Heart right ventricle (tissue), 16 donors: ENCODE results near the gene CACNA2D1. TPM values are rescaled to one million over a fixed set of nuclear protein-coding genes. Genes with fewer than 3 reads are reported as not detected.

ENCODE experiments used
- ATAC-seq, 8 donors: fragments of 200-7000 bp; cut with Tn5 transposase; one replicate each; pipeline ENCODE4 v1.9.1; 2020; ENCODE audit warnings: mild to moderate bottlenecking in 8 of 8, moderate library complexity in 8 of 8, moderate number of reproducible peaks in 1 of 8
- DNase-seq, 2 donors: peaks; one replicate each; pipeline ENCODE4 v3.0.0-alpha.2; 2020
- H3K27ac ChIP-seq, 10 donors: fragments of 200-600 bp; sonication (generic) in 2 of 10; one replicate each; pipeline versions ENCODE4 v1.5.0 to v1.8.0; 2020 to 2022; ENCODE audit warnings: mild to moderate bottlenecking in 3 of 10
- H3K27me3 ChIP-seq, 7 donors: fragments of 200-600 bp; one replicate each; pipeline ENCODE4 v1.8.0; 2021 to 2022; ENCODE audit warnings: mild to moderate bottlenecking in 2 of 7
- H3K36me3 ChIP-seq, 9 donors: fragments of 200-600 bp; sonication (generic) in 1 of 9; one replicate each; pipeline versions ENCODE4 v1.5.0 to v1.8.0; 2020 to 2022; ENCODE audit warnings: mild to moderate bottlenecking in 2 of 9
- H3K4me1 ChIP-seq, 9 donors: fragments of 200-600 bp; sonication (generic) in 1 of 9; one replicate each; pipeline versions ENCODE4 v1.5.0 to v1.8.0; 2020 to 2022; ENCODE audit warnings: mild to moderate bottlenecking in 4 of 9
- H3K4me3 ChIP-seq, 10 donors: fragments of 200-600 bp; sonication (generic) in 2 of 10; one replicate each; pipeline versions ENCODE4 v1.5.0 to v1.8.0; 2020 to 2022; ENCODE audit warnings: mild to moderate bottlenecking in 7 of 10, moderate library complexity in 2 of 10
- H3K9me3 ChIP-seq, 11 donors: fragments of 200-600 bp in 10 of 11; sonication (generic) in 2 of 11; one replicate each; pipeline versions ENCODE4 v1.5.0 to v1.8.0; 2013 to 2022; ENCODE audit warnings: mild to moderate bottlenecking in 2 of 11, control low read depth in 1 of 11, moderate library complexity in 1 of 11
- WGBS, 2 donors: extraction: QIAGEN DNeasy Blood & Tissue Kit; methylation state at CpG; one replicate each; pipeline ENCODE4 v1.1.7; 2013; ENCODE audit warnings: inconsistent platforms in 1 of 2; 5-methylcytosine and 5-hydroxymethylcytosine counted together
- intact Hi-C, 10 donors: fragments of 100-400 bp; cut with DNase I; formaldehyde crosslinking; loops; one replicate each; pipeline versions ENCODE4 v1.11.1 to v1.14.2; 2022
- polyA plus RNA-seq, 2 donors: library from polyadenylated mRNA; stranded (reverse); fragments of 200-250 nt; gene quantifications; one replicate each; pipeline ENCODE4 v1.2.3, GENCODE V29; 2013
- total RNA-seq, 10 donors: library from RNA; stranded (reverse); fragmentation: NEBNext Ultra II Directional in 3 of 10; extraction: Animal tissue kit (Norgen Biotek cat#: 25700) in 3 of 10; gene quantifications; one replicate each; pipeline versions ENCODE4 v1.2.1 to v1.2.4, GENCODE V29; 2021 to 2023
- TF ChIP-seq, protein P1 (sequence below), 9 donors: fragments of 200-600 bp; sonication (generic) in 2 of 9; IDR thresholded peaks; one replicate each; pipeline versions ENCODE4 v1.5.0 to v1.8.0; 2021 to 2022; ENCODE audit warnings: antibody characterized with exemption in 9 of 9, mild to moderate bottlenecking in 5 of 9, moderate library complexity in 1 of 9
- donor health status: Arrhythmogenic right ventricular cardiomyopathy.
- donor health status: ischemic (EF 13 %, LVEDD 7.1; RV severe dilation, severe dysfunction).
- donor health status: healthy with polysubstance abuse.
- donor health status: DM: no; HTN: yes; CAD: no.
- donor health status: DM: no; HTN: no; CAD: no.
- donor health status: ischemic (EF 25% LVEDD 6.9; RV normal size, moderate dysfunction).
- donor health status: ischemic (EF 25% LVEDD 5.7; RV mildly dilated, moderate dysfunction).
- donor health status: healthy.
- donor health status: DM: yes; HTN: yes; CAD: no.
- donor health status: Ischemic cardiomyopathy.
- donor health status: ischemic (EF 35%, LVEDD 5.7; RV mildly dilated, moderate dysfunction).
- donor health status: nonischemic (EF 11% LVEDD 7.7; RV severe dilation, severe dysfunction).
- donor health status: DM: yes; HTN: yes; CAD: no.
- donor health status: PGD.
- donor health status: ischemic (EF 29% LVEDD 5.4; RV normal size, mild dysfunction).
- donor health status: nonischemic (EF 23%, LVEDD 6.1; RV moderate dilation, normal function).

Gene CACNA2D1
- total and polyA plus RNA-seq, 12 donors = 7.0 to 131 (median 69.3) TPM

DNA sequence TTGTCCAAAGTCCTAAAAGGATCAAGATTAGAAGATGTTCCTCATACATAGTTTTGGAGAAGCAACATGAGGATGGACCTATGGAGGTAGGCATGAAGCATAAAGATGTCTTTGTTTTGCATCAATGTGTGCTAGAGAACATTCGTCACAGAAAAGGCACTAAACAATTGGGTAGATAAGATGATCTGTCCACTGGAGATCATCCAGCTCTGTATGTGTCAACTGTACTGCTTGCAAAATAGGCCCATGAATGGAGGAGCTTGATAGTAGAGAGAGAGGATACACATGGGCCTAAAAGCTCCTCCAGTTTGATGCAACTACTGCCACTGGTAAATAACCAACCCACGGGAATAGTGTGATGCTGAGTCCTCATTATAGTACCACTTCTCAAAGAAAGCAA is 387.3 kb downstream of the CACNA2D1 start:
- Histone ChIP-seq H3K27me3 (no peaks in the 10 kb centered on the region), H3K9me3 (no peaks in the 10 kb centered on the region), H3K27ac (no peak overlapping the region), H3K4me3 (no peak overlapping the region), H3K36me3 (peaks cover 0 to 29% (median 0%) of the 10 kb centered on the region in 9 donors), H3K4me1 (peaks cover 0 to 9% (median 0%) of the 10 kb centered on the region in 9 donors)
- ATAC-seq = no peak
- TF ChIP-seq, protein P1, sequence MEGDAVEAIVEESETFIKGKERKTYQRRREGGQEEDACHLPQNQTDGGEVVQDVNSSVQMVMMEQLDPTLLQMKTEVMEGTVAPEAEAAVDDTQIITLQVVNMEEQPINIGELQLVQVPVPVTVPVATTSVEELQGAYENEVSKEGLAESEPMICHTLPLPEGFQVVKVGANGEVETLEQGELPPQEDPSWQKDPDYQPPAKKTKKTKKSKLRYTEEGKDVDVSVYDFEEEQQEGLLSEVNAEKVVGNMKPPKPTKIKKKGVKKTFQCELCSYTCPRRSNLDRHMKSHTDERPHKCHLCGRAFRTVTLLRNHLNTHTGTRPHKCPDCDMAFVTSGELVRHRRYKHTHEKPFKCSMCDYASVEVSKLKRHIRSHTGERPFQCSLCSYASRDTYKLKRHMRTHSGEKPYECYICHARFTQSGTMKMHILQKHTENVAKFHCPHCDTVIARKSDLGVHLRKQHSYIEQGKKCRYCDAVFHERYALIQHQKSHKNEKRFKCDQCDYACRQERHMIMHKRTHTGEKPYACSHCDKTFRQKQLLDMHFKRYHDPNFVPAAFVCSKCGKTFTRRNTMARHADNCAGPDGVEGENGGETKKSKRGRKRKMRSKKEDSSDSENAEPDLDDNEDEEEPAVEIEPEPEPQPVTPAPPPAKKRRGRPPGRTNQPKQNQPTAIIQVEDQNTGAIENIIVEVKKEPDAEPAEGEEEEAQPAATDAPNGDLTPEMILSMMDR (IDR thresholded peaks at IDR 0.05) = no peak
- no peak for DNase-seq
- WGBS, 2 donors = 85 to 91% methylated on average over 2 of the region's 2 CpGs
- intact Hi-C loops = no loop called here

DNA sequence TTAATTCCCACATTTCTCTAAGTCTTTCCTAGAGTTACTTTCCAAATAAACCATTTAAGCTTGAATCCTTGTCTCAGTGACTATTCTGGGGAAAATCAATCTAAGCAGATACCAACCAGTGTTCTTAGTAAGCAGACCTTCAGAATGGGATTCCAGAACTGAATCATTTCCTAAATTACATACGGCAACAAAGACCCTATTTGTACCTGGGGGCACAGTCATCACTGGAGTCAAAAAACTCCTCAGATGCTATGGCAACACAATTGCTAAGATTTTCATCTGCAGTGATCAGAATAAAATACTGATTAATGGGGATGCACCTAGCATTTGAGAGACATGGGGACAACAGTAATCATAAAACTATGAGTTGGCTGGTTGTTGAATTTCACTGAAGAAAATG is 389.0 kb downstream of the CACNA2D1 start:
- no peak for DNase-seq
- Histone ChIP-seq H3K27me3 (no peaks in the 10 kb centered on the region), H3K27ac (no peak overlapping the region), H3K36me3 (peaks cover 0 to 29% (median 0%) of the 10 kb centered on the region in 9 donors), H3K4me1 (peaks cover 0 to 26% (median 7%) of the 10 kb centered on the region in 9 donors), H3K9me3 (no peaks in the 10 kb centered on the region), H3K4me3 (no peak overlapping the region)
- WGBS, 2 donors = 88 to 93% methylated on average over 1 of the region's 1 CpG
- ATAC-seq = no peak
- TF ChIP-seq, protein P1 (IDR thresholded peaks at IDR 0.05) = no peak
- intact Hi-C loops = no loop called here

DNA sequence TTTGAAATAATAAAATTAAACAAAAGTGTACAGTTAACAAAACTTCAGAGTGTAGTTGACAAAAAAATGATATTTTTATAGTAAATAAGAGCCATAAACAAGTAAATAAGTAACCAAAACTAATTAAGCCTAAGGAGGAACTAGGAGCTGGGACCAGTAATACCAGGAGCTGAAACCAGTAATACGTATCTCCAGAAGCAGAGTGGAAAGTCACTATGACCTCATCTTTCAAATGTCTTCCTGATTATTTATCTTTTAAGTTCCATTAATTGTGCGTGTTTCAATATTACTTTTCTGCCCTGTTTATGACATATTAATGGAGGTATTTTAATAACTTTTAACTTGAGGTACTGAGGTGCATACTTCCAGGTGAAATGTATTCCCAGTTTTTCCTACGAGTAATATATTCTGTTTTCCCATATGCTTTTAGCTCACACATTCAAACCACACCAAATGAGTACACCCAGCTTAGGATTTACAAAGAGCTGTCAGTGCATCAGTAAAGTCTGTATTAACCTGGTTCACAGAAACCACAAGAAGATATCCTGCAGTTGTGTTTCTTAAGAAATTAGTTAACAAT is 390.0 kb downstream of the CACNA2D1 start:
- Histone ChIP-seq H3K36me3 (peaks cover 0 to 19% (median 0%) of the 10 kb centered on the region in 9 donors), H3K4me3 (no peak overlapping the region), H3K9me3 (no peaks in the 10 kb centered on the region), H3K4me1 (peaks cover 0 to 31% (median 12%) of the 10 kb centered on the region in 9 donors), H3K27ac (no peak overlapping the region), H3K27me3 (no peaks in the 10 kb centered on the region)
- intact Hi-C loops = no loop called here
- no peak for DNase-seq
- TF ChIP-seq, protein P1 (IDR thresholded peaks at IDR 0.05) = no peak
- 90 to 93% methylated on average over 3 of the region's 3 CpGs for WGBS, 2 donors
- ATAC-seq = no peak

GRCh38 chr7:82051601-82052000 is 392.0 kb downstream of the CACNA2D1 start:
- intact Hi-C loops = no loop called here
- no peak overlapping the region for H3K4me3 ChIP-seq
- H3K4me1 ChIP-seq = peaks cover 0 to 31% (median 12%) of the 10 kb centered on the region in 9 donors
- no peak for DNase-seq
- ATAC-seq = no peak
- no peak overlapping the region for H3K27ac ChIP-seq
- 63 to 67% methylated on average over 2 of the region's 2 CpGs for WGBS, 2 donors
- no peaks in the 10 kb centered on the region for H3K27me3 ChIP-seq
- TF ChIP-seq, protein P1 (IDR thresholded peaks at IDR 0.05) = no peak
- no peaks in the 10 kb centered on the region for H3K9me3 ChIP-seq
- H3K36me3 ChIP-seq = peaks cover 0 to 7% (median 0%) of the 10 kb centered on the region in 9 donors
